ENCODE data around the gene CIB1.

- no peak for TF ChIP-seq CTCF (IDR thresholded peaks at IDR 0.05)
- no peak for TF ChIP-seq POLR2A (IDR thresholded peaks at IDR 0.05)
Observed at GRCh38 chr15:90259524-90259923, 25.8 kb upstream of the CIB1 start.

All from right lobe of liver (tissue), 4 donors.